Left lung (tissue), 10 donors: Measurements from ENCODE around the gene RCC1. TPM values are rescaled to one million over a fixed set of nuclear protein-coding genes. Genes with fewer than 3 reads are reported as not detected.

ENCODE experiments used
- ATAC-seq: fragments of 200-7000 bp; cut with Tn5 transposase; one replicate; pipeline ENCODE4 v1.9.1; 2020; ENCODE audit warnings: moderate library complexity
- DNase-seq, 4 donors: peaks; one replicate each; pipeline ENCODE4 v3.0.0-alpha.2; 2013 to 2020
- H3K27ac ChIP-seq, 2 donors: fragments of 200-600 bp; sonication (generic) in 1 of 2; one replicate each; pipeline versions ENCODE4 v1.5.0 to v1.8.0; 2020 to 2021
- H3K27me3 ChIP-seq, 2 donors: fragments of 200-600 bp; sonication (generic) in 1 of 2; one replicate each; pipeline versions ENCODE4 v1.5.0 to v1.8.0; 2020 to 2021
- H3K36me3 ChIP-seq, 2 donors: fragments of 200-600 bp; sonication (generic) in 1 of 2; one replicate each; pipeline versions ENCODE4 v1.5.0 to v1.8.0; 2020 to 2021
- H3K4me1 ChIP-seq, 2 donors: fragments of 200-600 bp; one replicate each; pipeline ENCODE4 v1.8.0; 2021
- H3K4me3 ChIP-seq, 2 donors: fragments of 200-600 bp; sonication (generic) in 1 of 2; one replicate each; pipeline versions ENCODE4 v1.5.0 to v1.8.0; 2020 to 2021; ENCODE audit warnings: mild to moderate bottlenecking in 1 of 2
- H3K9me3 ChIP-seq, 2 donors: fragments of 200-600 bp; sonication (generic) in 1 of 2; one replicate each; pipeline versions ENCODE4 v1.5.0 to v1.8.0; 2020 to 2021
- CTCF ChIP-seq, 2 donors: fragments of 200-600 bp; sonication (generic) in 1 of 2; IDR thresholded peaks; one replicate each; pipeline versions ENCODE4 v1.5.0 to v1.8.0; 2021; ENCODE audit warnings: antibody characterized with exemption in 2 of 2
- intact Hi-C, 2 donors: fragments of 100-400 bp; cut with DNase I; formaldehyde crosslinking; loops; one replicate each; pipeline versions ENCODE4 v1.11.2 to v1.14.2; 2022
- polyA plus RNA-seq, 6 donors: library from polyadenylated mRNA; unstranded; fragments of 120-200 nt; gene quantifications; one replicate each; pipeline ENCODE4 v1.2.1, GENCODE V29; 2013; ENCODE audit not compliant: insufficient read length in 6 of 6
- total RNA-seq, 2 donors: library from RNA; stranded (reverse); fragmentation: NEBNext Ultra II Directional; extraction: Animal tissue kit (Norgen Biotek cat#: 25700); gene quantifications; one replicate each; pipeline ENCODE4 v1.2.1, GENCODE V29; 2021
- donor health status: DM: no; HTN: yes; CAD: no.
- donor health status: DM: no; HTN: no; CAD: no.

RCC1 gene
- total and polyA plus RNA-seq, 8 donors = 35.5 to 57.8 (median 38.7) TPM

- Histone ChIP-seq H3K9me3 (no peaks in the 10 kb centered on the region), H3K4me1 (no peaks in the 10 kb centered on the region), H3K36me3 (peaks cover 0 to 46% of the 10 kb centered on the region in 2 donors), H3K27me3 (no peaks in the 10 kb centered on the region), H3K27ac (no peak overlapping the region), H3K4me3 (no peak overlapping the region)
- intact Hi-C loops = no loop called here
- DNase-seq = no peak
- no peak for TF ChIP-seq CTCF (IDR thresholded peaks at IDR 0.05)
- ATAC-seq = no peak
Measured at GRCh38 chr1:28530456-28530855, 24.6 kb downstream of the RCC1 start.

GRCh38 chr1:28534671-28535070, 28.8 kb downstream of the RCC1 start:
- H3K4me1 ChIP-seq = no peaks in the 10 kb centered on the region
- no peak overlapping the region for H3K4me3 ChIP-seq
- no peak for DNase-seq
- ATAC-seq = no peak
- no peak for TF ChIP-seq CTCF (IDR thresholded peaks at IDR 0.05)
- no peaks in the 10 kb centered on the region for H3K9me3 ChIP-seq
- no peaks in the 10 kb centered on the region for H3K27me3 ChIP-seq
- H3K36me3 ChIP-seq = peaks cover 0 to 79% of the 10 kb centered on the region in 2 donors
- no peak overlapping the region for H3K27ac ChIP-seq
- intact Hi-C loops = no loop called here

GRCh38 chr1:28535180-28535579, 29.3 kb downstream of the RCC1 start:
- no peaks in the 10 kb centered on the region for H3K9me3 ChIP-seq
- H3K4me1 ChIP-seq = no peaks in the 10 kb centered on the region
- no peak overlapping the region for H3K27ac ChIP-seq
- ATAC-seq (no peak), DNase-seq (no peak)
- peaks cover 0 to 77% of the 10 kb centered on the region in 2 donors for H3K36me3 ChIP-seq
- intact Hi-C loops = no loop called here
- no peaks in the 10 kb centered on the region for H3K27me3 ChIP-seq
- no peak overlapping the region for H3K4me3 ChIP-seq
- no peak for TF ChIP-seq CTCF (IDR thresholded peaks at IDR 0.05)

GRCh38 chr1:28537457-28538199, 31.8 kb downstream of the RCC1 start:
- no peaks in the 10 kb centered on the region for H3K4me1 ChIP-seq
- no peak for ATAC-seq

GRCh38 chr1:28538286-28538685, 32.4 kb downstream of the RCC1 start:
- ATAC-seq (no peak), DNase-seq (no peak)
- H3K4me3 ChIP-seq = no peak overlapping the region
- H3K36me3 ChIP-seq = peaks cover 0 to 49% of the 10 kb centered on the region in 2 donors
- no peak for TF ChIP-seq CTCF (IDR thresholded peaks at IDR 0.05)
- no peak overlapping the region for H3K27ac ChIP-seq
- intact Hi-C loops = no loop called here
- no peaks in the 10 kb centered on the region for H3K27me3 ChIP-seq
- H3K9me3 ChIP-seq = no peaks in the 10 kb centered on the region
- H3K4me1 ChIP-seq = no peaks in the 10 kb centered on the region

More at GRCh38 chr1:28537457-28538199, 31.8 kb downstream of the RCC1 start:
- Histone ChIP-seq H3K27ac (no peak overlapping the region), H3K27me3 (no peaks in the 10 kb centered on the region), H3K36me3 (peaks cover 0 to 52% of the 10 kb centered on the region in 2 donors), H3K9me3 (no peaks in the 10 kb centered on the region), H3K4me3 (no peak overlapping the region)
- no peak for DNase-seq
- intact Hi-C loops = no loop called here
- no peak for TF ChIP-seq CTCF (IDR thresholded peaks at IDR 0.05)
